ENCODE data around the gene ITCH.
"Not testable (repeated sequence)": the region's sequence is repeated elsewhere in the genome, so short reads cannot be mapped to it uniquely, and the experiment has no call there.

The ITCH gene

DNA sequence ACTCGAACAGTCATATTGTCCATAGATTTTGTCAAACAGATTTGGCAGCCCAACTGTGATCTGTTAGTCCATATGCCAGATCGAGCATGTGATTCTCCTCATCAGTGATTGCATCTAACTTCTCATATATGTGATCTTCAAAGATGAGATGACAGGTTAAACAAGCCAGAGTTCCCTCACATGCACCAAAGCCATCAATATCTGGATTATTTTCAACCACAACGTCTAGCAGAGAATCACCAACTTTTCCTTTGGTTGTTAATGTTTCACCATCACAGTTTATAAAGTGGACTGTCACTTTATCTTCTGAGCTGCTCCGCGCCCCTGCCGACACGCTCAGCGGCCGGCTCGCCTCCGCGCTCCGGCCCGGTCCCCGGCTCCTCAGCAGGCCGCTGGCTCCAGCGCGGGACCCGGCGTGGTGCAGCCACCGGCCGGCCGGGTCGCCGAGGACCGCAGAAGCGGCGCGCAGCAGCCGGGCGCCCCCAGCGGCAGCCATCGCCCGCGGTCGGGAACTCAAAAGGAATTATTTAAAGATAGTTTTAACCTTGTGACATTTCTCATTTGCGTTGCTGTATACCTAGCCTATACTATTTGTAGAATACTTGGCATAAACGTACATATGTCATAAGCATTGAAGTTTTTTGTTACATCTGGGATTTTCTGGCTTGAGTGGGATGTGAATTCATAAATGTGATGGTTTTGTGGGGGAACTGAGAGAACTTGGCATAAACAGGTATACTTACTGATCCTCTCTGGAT, 113.1 kb downstream of the ITCH start:
- H3K36me3 ChIP-seq (ENCODE audit: control insufficient read depth in 2 of 2, insufficient read depth in 1 of 2, low read length in 2 of 2): peaks cover 15 to 60% of the 10 kb centered on the region in 2 experiments
- H3K4me3 ChIP-seq (ENCODE audit: low read depth, low read length): no peak overlapping the region
- H3K27ac ChIP-seq (ENCODE audit: extremely low read depth, low read depth, low read length): no peak overlapping the region
- H3K4me1 ChIP-seq (ENCODE audit: control insufficient read depth, insufficient read depth, low read length): peaks cover 9% of the 10 kb centered on the region
- POLR2A ChIA-PET: no interaction called here
- CTCF ChIA-PET: interaction anchor here (0.6 to 1.1 kb wide), 3 partner anchors 15 to 164 kb away, joined by 3 to 6 read pairs (median 3); no protein-coding TSS in a partner anchor
- TF ChIP-seq ZNF521 (tag by site-specific recombination; IDR thresholded peaks at IDR 0.05): no peak
- no peak for TF ChIP-seq ZEB2 (tag by site-specific recombination; IDR thresholded peaks at IDR 0.05)
- H3K9me3 ChIP-seq (ENCODE audit: control insufficient read depth, insufficient read depth, low read depth, low read length): no peaks in the 10 kb centered on the region

DNA sequence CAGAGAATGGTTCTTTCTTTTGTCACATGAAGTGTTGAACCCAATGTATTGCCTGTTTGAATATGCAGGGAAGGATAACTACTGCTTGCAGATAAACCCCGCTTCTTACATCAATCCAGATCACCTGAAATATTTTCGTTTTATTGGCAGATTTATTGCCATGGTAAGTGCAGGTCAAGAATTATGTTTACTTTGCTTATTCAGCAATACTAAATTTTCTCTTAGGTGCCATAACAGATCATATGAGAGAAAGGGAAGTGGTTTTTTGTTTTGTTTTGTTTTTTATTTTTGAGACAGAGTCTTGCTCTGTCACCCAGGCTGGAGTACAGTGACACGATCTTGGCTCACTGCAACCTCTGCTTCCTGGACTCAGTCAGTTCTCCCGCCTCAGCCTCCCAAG, 116.6 kb downstream of the ITCH start:
- ChIA-PET POLR2A (no interaction called here), CTCF (interaction anchor here (1.1 kb wide), 1 partner anchor 167 kb away, joined by 6 read pairs; no protein-coding TSS in a partner anchor)
- Histone ChIP-seq H3K36me3 (ENCODE audit: control insufficient read depth in 2 of 2, insufficient read depth in 1 of 2, low read length in 2 of 2) (peaks cover 22 to 78% of the 10 kb centered on the region in 2 experiments), H3K4me1 (ENCODE audit: control insufficient read depth, insufficient read depth, low read length) (no peaks in the 10 kb centered on the region), H3K27ac (ENCODE audit: extremely low read depth, low read depth, low read length) (no peak overlapping the region), H3K4me3 (ENCODE audit: low read depth, low read length) (no peak overlapping the region), H3K9me3 (ENCODE audit: control insufficient read depth, insufficient read depth, low read depth, low read length) (no peaks in the 10 kb centered on the region)
- TF ChIP-seq ZNF558 (tag by site-specific recombination; IDR thresholded peaks at IDR 0.05): no peak
- TF ChIP-seq ZNF776 (tag by site-specific recombination; IDR thresholded peaks at IDR 0.05; ENCODE audit: borderline replicate concordance): no peak
- TF ChIP-seq ZNF677 (tag by site-specific recombination; IDR thresholded peaks at IDR 0.05): no peak
- no peak for TF ChIP-seq SALL2 (tag by site-specific recombination; IDR thresholded peaks at IDR 0.05; ENCODE audit: borderline replicate concordance)
- no peak for TF ChIP-seq ZNF664 (tag by site-specific recombination; IDR thresholded peaks at IDR 0.05)
- TF ChIP-seq ZFP41 (tag by site-specific recombination; IDR thresholded peaks at IDR 0.05; ENCODE audit: borderline replicate concordance): no peak
- no peak for TF ChIP-seq ZNF248 (tag by site-specific recombination; IDR thresholded peaks at IDR 0.05)
- TF ChIP-seq ZNF623 (tag by site-specific recombination; IDR thresholded peaks at IDR 0.05): no peak
- TF ChIP-seq ZFHX2 (tag by site-specific recombination; conservative IDR thresholded peaks at IDR 0.05): no peak
- TF ChIP-seq ZNF404 (tag by site-specific recombination; IDR thresholded peaks at IDR 0.05): no peak
- no peak for TF ChIP-seq OVOL3 (tag by site-specific recombination; IDR thresholded peaks at IDR 0.05)
- no peak for TF ChIP-seq ZNF777 (tag by site-specific recombination; IDR thresholded peaks at IDR 0.05; ENCODE audit: borderline replicate concordance)

DNA sequence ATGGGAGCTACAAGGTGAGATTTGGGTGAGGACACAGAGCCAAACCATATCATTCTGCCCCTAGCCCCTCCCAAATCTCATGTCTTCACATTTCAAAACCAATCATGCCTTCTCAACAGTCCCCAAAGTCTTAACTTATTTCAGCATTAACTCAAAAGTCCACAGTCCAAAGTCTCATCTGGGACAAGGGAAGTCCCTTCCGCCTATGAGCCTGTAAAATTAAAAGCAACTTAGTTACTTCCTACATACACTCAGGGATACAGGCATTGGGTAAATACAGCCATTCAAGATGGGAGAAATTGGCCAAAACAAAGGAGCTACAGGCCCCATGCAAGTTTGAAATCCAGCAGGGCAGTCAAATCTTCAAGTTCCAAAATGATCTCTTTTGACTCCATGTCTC, 119.1 kb downstream of the ITCH start:
- POLR2A ChIA-PET; H3K4me1 ChIP-seq (ENCODE audit: control insufficient read depth, insufficient read depth, low read length); H3K9me3 ChIP-seq (ENCODE audit: control insufficient read depth, insufficient read depth, low read depth, low read length); CTCF ChIA-PET; H3K27ac ChIP-seq (ENCODE audit: extremely low read depth, low read depth, low read length); H3K4me3 ChIP-seq (ENCODE audit: low read depth, low read length): not testable (repeated sequence)
- H3K36me3 ChIP-seq (ENCODE audit: control insufficient read depth in 2 of 2, insufficient read depth in 1 of 2, low read length in 2 of 2): peaks cover 25 to 77% of the 10 kb centered on the region in 2 experiments

DNA sequence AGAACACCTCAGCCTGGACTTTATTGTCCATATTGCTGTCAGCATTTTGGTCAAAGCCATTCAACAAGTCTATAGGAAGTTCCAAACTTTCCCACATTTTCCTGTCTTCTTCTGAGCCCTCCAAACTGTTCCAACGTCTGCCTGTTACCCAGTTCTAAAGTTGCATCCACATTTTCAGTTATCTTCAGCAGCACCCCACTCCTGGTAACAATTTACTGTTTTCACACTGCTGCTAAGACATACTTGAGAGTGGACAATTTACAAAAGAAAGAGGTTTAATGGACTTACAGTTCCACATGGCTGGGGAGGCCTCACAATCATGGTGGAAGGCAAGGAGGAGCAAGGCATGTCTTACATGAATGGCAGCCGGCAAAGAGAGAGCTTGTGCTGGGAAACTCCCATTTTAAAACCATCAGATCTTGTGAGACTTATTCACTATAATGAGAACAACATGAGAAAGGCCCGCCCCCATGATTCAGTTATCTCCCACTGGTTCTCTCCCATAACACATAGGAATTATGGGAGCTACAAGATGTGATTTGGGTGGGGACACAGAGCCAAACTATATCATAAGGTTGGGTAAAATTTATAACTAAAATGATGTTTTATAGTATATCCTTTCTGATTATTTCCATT, 120.6 kb downstream of the ITCH start:
- POLR2A ChIA-PET; H3K9me3 ChIP-seq (ENCODE audit: control insufficient read depth, insufficient read depth, low read depth, low read length); H3K27ac ChIP-seq (ENCODE audit: extremely low read depth, low read depth, low read length); CTCF ChIA-PET; H3K4me1 ChIP-seq (ENCODE audit: control insufficient read depth, insufficient read depth, low read length); H3K4me3 ChIP-seq (ENCODE audit: low read depth, low read length): not testable (repeated sequence)
- peak; percentile 97 for TF ChIP-seq ZNF707 (tag by site-specific recombination; IDR thresholded peaks at IDR 0.05)
- peaks cover 31 to 76% of the 10 kb centered on the region in 2 experiments for H3K36me3 ChIP-seq (ENCODE audit: control insufficient read depth in 2 of 2, insufficient read depth in 1 of 2, low read length in 2 of 2)
